ENCODE results near the gene UBASH3A.
A peak's percentile ranks its signal among the peaks of the same experiment; 100 is the strongest.

The UBASH3A gene

DNA sequence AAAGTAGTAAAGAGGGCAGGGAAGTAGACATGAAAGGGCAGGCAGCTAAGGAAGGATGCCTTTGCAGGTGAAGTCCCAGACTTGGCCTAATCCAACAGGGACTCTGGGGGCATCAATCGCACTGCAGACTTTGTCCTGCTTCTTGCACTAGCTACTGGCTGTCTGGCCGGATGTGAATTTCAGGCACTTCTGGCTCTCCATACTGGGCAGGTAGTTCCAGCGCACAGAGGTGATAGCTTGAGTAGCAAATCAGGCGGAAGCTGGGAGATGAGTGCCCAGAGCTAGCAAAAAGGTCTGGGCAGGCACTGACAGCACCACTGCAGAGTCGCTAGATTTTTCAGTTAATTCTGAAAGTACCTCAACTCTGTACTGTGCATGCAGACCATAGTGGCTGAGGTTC is 91.3 kb downstream of the UBASH3A start:
- no peak for DNase-seq

DNA sequence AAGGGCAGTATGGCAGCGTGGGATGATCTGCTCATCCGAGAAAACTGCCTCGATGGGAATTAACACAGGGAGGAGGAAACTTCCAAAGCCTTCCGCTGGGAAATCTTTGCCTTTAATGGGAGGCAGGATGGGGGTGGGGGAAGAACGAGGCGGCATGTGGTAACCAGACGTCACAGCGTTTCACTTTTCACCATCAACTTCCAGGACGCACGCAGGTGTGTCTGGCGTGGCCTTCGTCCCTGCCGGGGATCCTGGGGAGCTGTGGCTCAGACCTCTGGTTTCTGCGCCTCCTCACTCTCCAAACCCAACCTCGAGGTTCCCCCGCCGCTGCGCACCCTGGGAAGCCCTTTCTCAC is 92.0 kb downstream of the UBASH3A start:
- DNase-seq: no peak

DNA sequence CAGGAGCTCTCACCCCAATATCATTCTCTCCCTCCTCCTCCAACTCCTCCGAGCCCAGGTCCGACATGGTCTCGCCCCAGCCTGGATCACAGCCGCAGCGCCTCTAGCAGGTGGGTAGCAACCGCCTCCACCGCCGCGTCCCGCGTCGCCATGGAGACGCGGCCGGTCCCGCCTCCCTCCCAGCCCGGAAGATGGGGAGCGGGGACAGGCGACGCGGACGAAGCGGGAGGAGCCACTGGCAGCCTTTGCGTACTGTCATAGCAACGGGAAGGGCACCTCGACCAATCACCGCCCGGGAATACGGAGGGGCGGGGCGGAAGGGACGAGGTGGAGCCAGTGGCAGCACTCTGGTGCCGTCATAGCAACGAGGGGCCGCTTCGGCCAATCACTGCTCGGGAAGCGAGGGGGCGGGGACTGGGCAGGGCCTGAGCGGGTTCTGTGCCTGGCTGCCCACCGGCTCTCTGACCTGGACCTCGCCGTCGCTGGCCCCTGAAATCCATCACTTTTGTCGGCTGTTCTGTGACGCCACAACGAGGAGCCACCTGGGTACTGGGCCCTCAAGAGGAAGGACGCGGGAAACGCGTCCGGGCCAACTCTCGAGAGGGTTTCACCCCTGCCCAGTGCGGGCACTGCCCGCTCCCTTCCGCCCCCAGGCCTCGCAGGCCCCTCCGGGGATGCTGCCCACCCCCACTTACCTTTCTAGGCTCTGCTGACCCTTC is 92.6 kb downstream of the UBASH3A start, which contains the start of gene RSPH1:
Gene RSPH1, minus strand, starts transcription at position 105 of the 719 bp plus-strand sequence. Its CDS starts 38 bp downstream, at position 67.
- peak; percentile 100 for DNase-seq

DNA sequence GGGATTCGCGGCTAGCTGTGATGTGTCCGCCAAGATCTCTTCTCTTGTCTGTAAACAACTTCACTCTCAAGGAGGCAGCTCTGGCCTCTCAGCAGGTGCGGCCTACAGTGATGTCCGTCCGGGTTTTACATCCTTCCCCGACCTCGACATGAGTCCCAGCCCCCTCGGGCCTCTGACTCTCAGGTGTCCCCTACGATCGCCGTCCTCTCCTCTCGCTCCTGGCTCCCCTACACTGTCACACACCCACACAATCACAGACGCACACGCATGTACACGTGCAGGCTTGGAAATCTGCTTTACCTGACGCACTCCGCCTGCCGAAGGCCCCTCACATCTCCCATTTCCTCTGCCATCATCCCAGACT is 93.1 kb downstream of the UBASH3A start:
- DNase-seq: no peak
